Amniotic epithelial cell (primary cell): ENCODE measurements around the gene DCDC2C.

ENCODE experiments used
- DNase-seq: peaks from one replicate; pipeline ENCODE4 v3.0.0-alpha.2; 2010; ENCODE audit warnings: low read depth

Gene DCDC2C

GRCh38 chr2:3743951-3744555 is 40.7 kb downstream of the DCDC2C start:
- DNase-seq, result no peak

- DNase-seq, result no peak
These were observed 42.5 kb downstream of the DCDC2C start for GRCh38 chr2:3745920-3746319.

GRCh38 chr2:3747032-3747654 is 43.8 kb downstream of the DCDC2C start:
- DNase-seq, result no peak

- no peak for DNase-seq
These were observed 44.5 kb downstream of the DCDC2C start for GRCh38 chr2:3747826-3748225.

- DNase-seq, result no peak
These were observed 45.8 kb downstream of the DCDC2C start for GRCh38 chr2:3749201-3749600.

GRCh38 chr2:3751251-3751650 is 47.9 kb downstream of the DCDC2C start:
- no peak for DNase-seq

- no peak for DNase-seq
These were observed 48.4 kb downstream of the DCDC2C start for GRCh38 chr2:3751806-3752205.

- DNase-seq, result no peak
These were observed 49.0 kb downstream of the DCDC2C start for GRCh38 chr2:3752376-3752775.

GRCh38 chr2:3753561-3753960 is 50.2 kb downstream of the DCDC2C start:
- DNase-seq, result no peak

- no peak for DNase-seq
These were observed 50.9 kb downstream of the DCDC2C start for GRCh38 chr2:3754280-3754679.

GRCh38 chr2:3754795-3755194 is 51.4 kb downstream of the DCDC2C start:
- DNase-seq, result no peak

- DNase-seq, result no peak
These were observed 51.9 kb downstream of the DCDC2C start for GRCh38 chr2:3755277-3755676.

- DNase-seq, result no peak
These were observed 52.9 kb downstream of the DCDC2C start for GRCh38 chr2:3756306-3756705.

GRCh38 chr2:3758906-3759305 is 55.5 kb downstream of the DCDC2C start:
- DNase-seq, result no peak

GRCh38 chr2:3759331-3759730 is 56.0 kb downstream of the DCDC2C start:
- peak; percentile 16 for DNase-seq

- no peak for DNase-seq
These were observed 56.4 kb downstream of the DCDC2C start for GRCh38 chr2:3759761-3760160.

- no peak for DNase-seq
These were observed 57.9 kb downstream of the DCDC2C start for GRCh38 chr2:3761272-3761671.

- no peak for DNase-seq
These were observed 59.5 kb downstream of the DCDC2C start for GRCh38 chr2:3762771-3763447.

GRCh38 chr2:3766824-3767223 is 63.4 kb downstream of the DCDC2C start:
- DNase-seq, result no peak

- DNase-seq, result no peak
These were observed 65.8 kb downstream of the DCDC2C start for GRCh38 chr2:3768960-3769765.

- DNase-seq, result no peak
These were observed 66.4 kb downstream of the DCDC2C start for GRCh38 chr2:3769766-3770165.

- no peak for DNase-seq
These were observed 67.5 kb downstream of the DCDC2C start for GRCh38 chr2:3770724-3771415.
